K562 (cell line): ENCODE results near the gene EVX1. TPM values are rescaled to one million over a fixed set of nuclear protein-coding genes. Genes with fewer than 3 reads are reported as not detected.

Experiments used
- CREB5 ChIP-seq: fragments of 250-450 bp; sonication (Bioruptor Pico); IDR thresholded peaks from 2 replicates; pipeline ENCODE4 v1.5.0; 2020; ENCODE audit warnings: mild to moderate bottlenecking
- ERF ChIP-seq: fragments of 450-650 bp; formaldehyde crosslinking; IDR thresholded peaks from 2 replicates; pipeline ENCODE4 v1.4.0; 2020; ENCODE audit warnings: mild to moderate bottlenecking, mixed read lengths
- MXI1 ChIP-seq: IDR thresholded peaks from 2 replicates; pipeline ENCODE4 v1.6.1; 2011; ENCODE audit warnings: low read depth, mild to moderate bottlenecking, improper control_type of control experiment, low read length
- NFIC ChIP-seq: fragments of 450-650 bp; IDR thresholded peaks from 2 replicates; pipeline ENCODE4 v1.6.1; 2017; ENCODE audit warnings: mild to moderate bottlenecking, inconsistent platforms
- REST ChIP-seq, 2 experiments: fragments of 450-650 bp; formaldehyde crosslinking in 1 of 2; IDR thresholded peaks; 2 replicates each; pipeline versions ENCODE4 v1.4.0 to v1.6.1; 2014 to 2020; ENCODE audit warnings: mild to moderate bottlenecking in 2 of 2, borderline replicate concordance in 1 of 2, low read depth in 1 of 2
- polyA plus RNA-seq, 8 experiments: library from polyadenylated mRNA; depleted of rRNA in 4 of 8; stranded (reverse) in 5 of 8; unstranded in 3 of 8; fragments of >200 nt; fragmentation: Nextera tagmentation in 2 of 8; fragmentation: Illumina TruSeq in 1 of 8; extraction: Ambion mirVana in 2 of 8; extraction: Trizol in 1 of 8; gene quantifications; 2 replicates each; pipeline versions ENCODE4 v1.2.1 to v1.2.3, GENCODE V29; 2011 to 2014; ENCODE audit warnings: inconsistent platforms in 1 of 8, missing spikeins in 1 of 8
- total RNA-seq, 7 experiments: library from RNA; depleted of rRNA in 6 of 7; stranded (reverse); fragments of >200 nt in 6 of 7; fragmentation: Illumina TruSeq in 2 of 7; extraction: Trizol in 2 of 7; gene quantifications; 2 replicates each; pipeline versions ENCODE4 v1.2.1 to v1.2.3, GENCODE V29; 2011 to 2021; ENCODE audit warnings: low replicate concordance in 1 of 7

Gene EVX1
- total and polyA plus RNA-seq, 9 of the 15 experiments (the other 6 are each of a cell fraction or from before 2014, with no cell fraction given): not detected

DNA sequence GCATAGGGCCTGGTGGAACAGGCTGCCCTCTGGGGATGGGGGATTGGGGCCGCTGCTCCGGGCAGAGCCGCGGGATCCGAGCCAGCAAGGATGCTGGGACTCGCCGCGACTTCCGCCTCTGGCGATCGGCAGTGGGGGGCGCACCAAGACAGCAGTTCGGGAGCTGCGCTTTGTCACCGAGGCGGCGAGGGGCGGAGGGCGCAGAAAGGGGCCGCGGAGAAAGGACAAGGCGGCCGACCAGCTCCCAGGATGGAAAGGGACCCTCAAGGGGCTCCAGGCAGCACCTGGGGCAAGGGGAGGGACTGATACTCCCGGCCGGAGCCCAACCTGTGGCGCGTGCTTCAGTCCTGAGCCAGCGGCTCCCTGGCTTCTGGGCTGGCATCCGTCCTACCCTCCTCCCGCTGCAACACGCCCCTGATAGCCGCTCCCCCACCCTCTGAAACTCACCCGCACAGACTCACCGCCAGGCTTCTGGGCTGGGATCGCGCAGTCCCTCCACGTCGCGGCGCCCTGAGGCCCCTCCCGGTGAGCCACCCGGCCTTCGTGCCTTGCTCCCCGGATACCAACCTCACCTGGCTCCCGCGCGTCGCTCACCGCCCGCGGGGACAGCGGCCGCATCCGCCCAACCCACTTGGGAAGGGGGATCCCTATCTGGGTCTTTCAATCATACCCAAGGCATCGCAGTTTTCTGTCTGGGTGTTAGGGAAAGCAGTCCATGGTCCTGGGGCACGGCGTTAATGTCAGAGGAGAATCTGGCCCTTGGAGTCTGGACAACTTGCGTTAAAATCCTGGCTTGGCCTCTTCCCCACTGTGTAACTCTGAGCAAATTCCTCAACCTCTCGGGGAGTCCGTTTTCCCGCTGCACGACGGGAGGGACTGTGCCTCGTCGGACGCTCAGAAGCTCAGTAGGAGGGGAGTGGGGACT lies 7.0 kb upstream of the EVX1 start (continued):
- TF ChIP-seq MXI1: no peak
- no peak for TF ChIP-seq ERF (CRISPR knock-in tag)
- peak; percentile 48; the same call in 1 of the 2 replicates for TF ChIP-seq REST (IDR thresholded peaks at IDR 0.05; ENCODE audit: borderline replicate concordance)
- TF ChIP-seq REST (CRISPR knock-in tag; IDR thresholded peaks at IDR 0.05; ENCODE audit: low read depth): no peak
- peak; percentile 14; the same call in 1 of the 2 replicates for TF ChIP-seq NFIC
- no peak for TF ChIP-seq CREB5 (CRISPR knock-in tag)
